AG10803 (cell line): ENCODE measurements around the gene PA2G4.

Experiments
- DNase-seq: peaks from one replicate; pipeline ENCODE4 v3.0.0; 2010; ENCODE audit warnings: low read depth
- H3K4me3 ChIP-seq: 2 replicates; pipeline ENCODE4 v1.5.1; 2011; ENCODE audit warnings: mild to moderate bottlenecking, low read length, control low read depth
- CTCF ChIP-seq: conservative IDR thresholded peaks from 2 replicates; pipeline ENCODE4 v1.5.1; 2011; ENCODE audit warnings: mild to moderate bottlenecking, low read length, control low read depth, inconsistent platforms

Gene PA2G4

DNA sequence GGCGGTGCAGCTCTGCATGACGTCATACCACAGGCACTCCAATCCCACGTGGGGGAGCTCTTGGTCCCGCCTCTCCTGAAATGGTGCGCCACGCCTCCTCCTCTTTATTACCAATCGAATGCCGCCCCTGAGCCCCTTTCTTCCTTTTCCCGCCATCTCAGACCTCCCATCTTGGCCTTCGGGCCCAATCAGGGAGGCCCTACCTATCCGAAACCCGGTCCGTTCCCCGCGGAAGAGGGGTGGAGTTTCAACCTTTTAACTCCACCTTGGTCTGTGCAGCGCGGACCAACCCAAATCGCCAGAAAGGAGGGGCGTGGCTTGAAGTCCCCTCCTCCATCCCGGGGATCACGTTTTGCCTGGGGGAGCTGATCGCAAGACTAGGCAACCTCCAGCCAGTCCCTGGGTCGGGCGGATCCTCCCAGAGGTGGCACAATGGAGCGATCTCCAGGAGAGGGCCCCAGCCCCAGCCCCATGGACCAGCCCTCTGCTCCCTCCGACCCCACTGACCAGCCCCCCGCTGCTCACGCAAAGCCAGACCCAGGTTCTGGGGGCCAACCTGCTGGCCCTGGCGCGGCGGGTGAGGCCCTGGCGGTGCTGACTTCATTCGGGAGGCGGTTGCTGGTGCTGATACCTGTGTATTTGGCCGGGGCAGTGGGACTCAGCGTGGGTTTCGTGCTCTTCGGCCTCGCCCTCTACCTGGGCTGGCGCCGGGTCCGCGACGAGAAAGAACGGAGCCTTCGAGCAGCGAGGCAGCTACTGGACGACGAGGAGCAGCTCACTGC, 23.7 kb downstream of the PA2G4 start, which contains the start of gene ESYT1:
Gene ESYT1 (plus strand): TSS at position 380 of the 782 bp plus-strand sequence. CDS start 53 bp downstream, at position 433.
- no peak for TF ChIP-seq CTCF
- H3K4me3 ChIP-seq = peak within 1 kb of the TSS; percentile 92
- DNase-seq = peak; percentile 100

- DNase-seq = peak; percentile 18
- TF ChIP-seq CTCF = no peak
Measured at GRCh38 chr12:56128670-56129205, 24.4 kb downstream of the PA2G4 start.

GRCh38 chr12:56129206-56129941, 25.0 kb downstream of the PA2G4 start:
- H3K4me3 ChIP-seq = peak overlapping the region; percentile 92
- no peak for TF ChIP-seq CTCF
- DNase-seq = peak; percentile 39

More at GRCh38 chr12:56128670-56129205, 24.4 kb downstream of the PA2G4 start:
- H3K4me3 ChIP-seq = peak overlapping the region; percentile 92

DNA sequence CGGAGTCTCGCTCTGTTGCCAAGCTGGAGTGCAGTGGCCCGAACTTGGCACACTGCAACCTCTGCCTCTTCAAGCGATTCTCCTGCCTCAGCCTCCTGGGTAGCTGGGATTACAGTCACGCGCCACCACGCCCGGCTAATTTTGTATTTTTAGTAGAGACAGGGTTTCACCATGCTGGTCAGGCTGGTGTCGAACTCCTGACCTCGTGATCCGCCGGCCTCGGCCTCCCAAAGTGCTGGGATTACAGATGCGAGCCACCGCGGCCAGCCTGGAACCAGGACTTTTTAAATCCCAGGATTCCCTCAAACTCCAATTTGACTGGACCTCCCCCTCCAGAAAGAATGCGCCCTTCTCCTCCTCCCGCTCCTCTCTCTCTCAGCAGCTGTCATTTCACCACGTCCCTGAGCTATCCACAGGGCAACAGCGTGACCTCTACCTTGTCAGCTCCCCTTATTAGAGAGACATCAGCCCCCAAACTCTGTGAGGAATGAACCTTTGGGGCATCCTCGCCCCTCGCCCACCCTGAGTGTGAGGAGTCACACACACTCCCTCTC, 25.7 kb downstream of the PA2G4 start:
- peak overlapping the region; percentile 92 for H3K4me3 ChIP-seq
- no peak for TF ChIP-seq CTCF
- DNase-seq = no peak

GRCh38 chr12:56130876-56131275, 26.5 kb downstream of the PA2G4 start:
- no peak overlapping the region for H3K4me3 ChIP-seq
- TF ChIP-seq CTCF = no peak
- no peak for DNase-seq

DNA sequence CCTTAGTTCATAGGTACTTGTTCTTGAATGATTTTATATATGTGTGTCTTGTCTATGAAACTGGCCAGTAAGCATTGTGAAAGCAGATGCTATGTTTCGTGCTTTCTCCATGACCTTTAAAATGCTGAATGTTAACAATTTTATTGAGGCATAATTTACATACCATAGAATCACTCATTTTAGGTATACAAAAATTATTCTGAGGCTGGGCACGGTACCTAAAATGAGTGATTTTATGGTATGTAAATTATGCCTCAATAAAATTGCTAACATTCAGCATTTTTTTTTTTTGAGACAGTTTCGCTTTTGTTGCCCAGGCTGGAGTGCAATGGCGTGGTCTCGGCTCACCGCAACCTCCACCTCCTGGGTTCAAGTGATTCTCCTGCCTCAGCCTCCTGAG, 30.5 kb downstream of the PA2G4 start:
- no peak for TF ChIP-seq CTCF
- H3K4me3 ChIP-seq = no peak overlapping the region
- DNase-seq = no peak
